HEK293 (cell line): ENCODE measurements around the gene CCER1.

Experiments used
- CTCF ChIP-seq: fragments of 450-650 bp; formaldehyde crosslinking; IDR thresholded peaks from 2 replicates; pipeline ENCODE4 v1.5.1; 2016; ENCODE audit warnings: missing biosample characterization, missing genetic modification characterization
- KLF9 ChIP-seq: fragments of 450-650 bp; formaldehyde crosslinking; IDR thresholded peaks from 2 replicates; pipeline ENCODE4 v1.5.1; 2016; ENCODE audit warnings: missing biosample characterization, missing genetic modification characterization, low read depth
- REST ChIP-seq: fragments of 450-650 bp; formaldehyde crosslinking; IDR thresholded peaks from 2 replicates; pipeline ENCODE4 v1.5.1; 2016; ENCODE audit warnings: missing biosample characterization, missing genetic modification characterization
- TRIM28 ChIP-seq: IDR thresholded peaks from 2 replicates; pipeline ENCODE4 v1.6.1; 2011; ENCODE audit warnings: low read length, control low read depth, borderline replicate concordance
- YY1 ChIP-seq: fragments of 450-650 bp; formaldehyde crosslinking; IDR thresholded peaks from 2 replicates; pipeline ENCODE4 v1.5.1; 2018; ENCODE audit warnings: missing biosample characterization, missing genetic modification characterization
- ZBTB26 ChIP-seq: fragments of 450-650 bp; formaldehyde crosslinking; optimal IDR thresholded peaks from 2 replicates; pipeline ENCODE3; 2016; ENCODE audit warnings: missing biosample characterization, mild to moderate bottlenecking, missing genetic modification characterization
- ZNF121 ChIP-seq: fragments of 450-650 bp; formaldehyde crosslinking; IDR thresholded peaks from 2 replicates; pipeline ENCODE4 v1.5.1; 2016; ENCODE audit warnings: missing biosample characterization, missing genetic modification characterization
- ZNF184 ChIP-seq: fragments of 450-650 bp; IDR thresholded peaks from 2 replicates; pipeline ENCODE4 v1.5.1; 2018; ENCODE audit warnings: missing biosample characterization, mild to moderate bottlenecking, missing genetic modification characterization
- ZNF239 ChIP-seq: fragments of 450-650 bp; formaldehyde crosslinking; IDR thresholded peaks from 2 replicates; pipeline ENCODE4 v1.5.1; 2016; ENCODE audit warnings: missing biosample characterization, missing genetic modification characterization
- ZNF501 ChIP-seq: fragments of 450-650 bp; formaldehyde crosslinking; IDR thresholded peaks from 2 replicates; pipeline ENCODE4 v1.5.1; 2016; ENCODE audit warnings: missing biosample characterization, missing genetic modification characterization
- ZNF513 ChIP-seq: fragments of 450-650 bp; IDR thresholded peaks from 2 replicates; pipeline ENCODE4 v1.5.1; 2018; ENCODE audit warnings: missing biosample characterization, missing genetic modification characterization
- ZNF677 ChIP-seq: fragments of 450-650 bp; IDR thresholded peaks from 2 replicates; pipeline ENCODE4 v1.5.0; 2018; ENCODE audit warnings: missing biosample characterization, mild to moderate bottlenecking, missing genetic modification characterization, moderate library complexity
- ZNF768 ChIP-seq: fragments of 450-650 bp; formaldehyde crosslinking; IDR thresholded peaks from 2 replicates; pipeline ENCODE4 v1.5.1; 2018; ENCODE audit warnings: missing biosample characterization, mild to moderate bottlenecking, missing genetic modification characterization

GRCh38 chr12:90954428-90954827 is 548 bp downstream of the CCER1 start:
- TF ChIP-seq KLF9: no peak
- TF ChIP-seq ZNF184 (tag by site-specific recombination): no peak
- no peak for TF ChIP-seq CTCF (tag by site-specific recombination)
- TF ChIP-seq TRIM28: no peak
- TF ChIP-seq ZNF513 (tag by site-specific recombination): no peak
- TF ChIP-seq ZNF677: no peak
- no peak for TF ChIP-seq YY1 (tag by site-specific recombination)
- TF ChIP-seq ZNF501 (tag by site-specific recombination): no peak
- TF ChIP-seq REST (tag by site-specific recombination): no peak
- TF ChIP-seq ZBTB26: no peak
- no peak for TF ChIP-seq ZNF768 (tag by site-specific recombination)
- no peak for TF ChIP-seq ZNF121 (tag by site-specific recombination)
- TF ChIP-seq ZNF239: no peak
